GM08714 (cell line): ENCODE measurements around the gene NLRP6.
"Not testable (repeated sequence)": the region's sequence is repeated elsewhere in the genome, so short reads cannot be mapped to it uniquely, and the experiment has no call there.

Experiments used
- H3K4me3 ChIP-seq: fragments of 200-500 bp; sonication (Bioruptor generic); 2 replicates; pipeline ENCODE4 v1.5.1; 2014; ENCODE audit warnings: mild to moderate bottlenecking, low read length, inconsistent platforms
- ZNF274 ChIP-seq: IDR thresholded peaks from 2 replicates; pipeline ENCODE4 v1.6.1; 2012; ENCODE audit warnings: mild to moderate bottlenecking, low read depth, low read length

Gene NLRP6

GRCh38 chr11:325796-326591 is 47.8 kb downstream of the NLRP6 start:
- no peak overlapping the region; the same call in 1 of the 2 replicates for H3K4me3 ChIP-seq
- no peak for TF ChIP-seq ZNF274

GRCh38 chr11:326592-326841 is 48.3 kb downstream of the NLRP6 start:
- peak overlapping the region; percentile 7; the same call in 1 of the 2 replicates for H3K4me3 ChIP-seq
- TF ChIP-seq ZNF274, result no peak

GRCh38 chr11:326842-327580 is 48.8 kb downstream of the NLRP6 start:
- TF ChIP-seq ZNF274, result no peak
- H3K4me3 ChIP-seq, result peak overlapping the region; percentile 20; the same call in 1 of the 2 replicates

GRCh38 chr11:327581-327923 is 49.3 kb downstream of the NLRP6 start:
- H3K4me3 ChIP-seq, result peak overlapping the region; percentile 20; the same call in 1 of the 2 replicates
- TF ChIP-seq ZNF274, result no peak

- TF ChIP-seq ZNF274, result no peak
- no peak overlapping the region for H3K4me3 ChIP-seq
Measured at GRCh38 chr11:328012-328411, 49.8 kb downstream of the NLRP6 start.

- not testable (repeated sequence) for H3K4me3 ChIP-seq
Measured at GRCh38 chr11:328516-329100, 50.4 kb downstream of the NLRP6 start.

- no peak overlapping the region for H3K4me3 ChIP-seq
- no peak for TF ChIP-seq ZNF274
Measured at GRCh38 chr11:329886-330253, 51.7 kb downstream of the NLRP6 start.

- no peak for TF ChIP-seq ZNF274
- H3K4me3 ChIP-seq, result no peak overlapping the region
Measured at GRCh38 chr11:330307-330693, 52.1 kb downstream of the NLRP6 start.

- no peak overlapping the region for H3K4me3 ChIP-seq
Measured at GRCh38 chr11:330694-331357, 52.6 kb downstream of the NLRP6 start.

GRCh38 chr11:331358-332060 is 53.3 kb downstream of the NLRP6 start:
- H3K4me3 ChIP-seq, result no peak overlapping the region
- no peak for TF ChIP-seq ZNF274

More at GRCh38 chr11:330694-331357, 52.6 kb downstream of the NLRP6 start:
- TF ChIP-seq ZNF274, result no peak

GRCh38 chr11:332651-333480 is 54.7 kb downstream of the NLRP6 start:
- no peak overlapping the region for H3K4me3 ChIP-seq
- no peak for TF ChIP-seq ZNF274

- H3K4me3 ChIP-seq, result not testable (repeated sequence)
Measured at GRCh38 chr11:333616-334263, 55.5 kb downstream of the NLRP6 start.
